ENCODE data around the gene PRSS22.

PRSS22 gene

GRCh38 chr16:2811703-2812471 is 46.1 kb downstream of the PRSS22 start:
- no peak for DNase-seq

GRCh38 chr16:2810651-2811050 is 47.3 kb downstream of the PRSS22 start:
- DNase-seq, result no peak

GRCh38 chr16:2809149-2809760 is 48.7 kb downstream of the PRSS22 start:
- DNase-seq, result no peak

- no peak for DNase-seq
Measured at GRCh38 chr16:2808181-2808580, 49.8 kb downstream of the PRSS22 start.

GRCh38 chr16:2806286-2806685 is 51.7 kb downstream of the PRSS22 start:
- no peak for DNase-seq

GRCh38 chr16:2804728-2805127 is 53.2 kb downstream of the PRSS22 start:
- no peak for DNase-seq

GRCh38 chr16:2803545-2804195 is 54.3 kb downstream of the PRSS22 start:
- DNase-seq, result no peak

Data from NCI-H524 (cell line).